ENCODE results near the gene XPO4.

GRCh38 chr13:20780317-20780716, 122.2 kb downstream of the XPO4 start:
- TF ChIP-seq POLR2AphosphoS5 (IDR thresholded peaks at IDR 0.05; ENCODE audit: low read length) (no peak), EP300 (IDR thresholded peaks at IDR 0.05; ENCODE audit: borderline replicate concordance in 1 of 2, control insufficient read depth in 1 of 2, low read depth in 2 of 2, low read length in 2 of 2) (no peak), JUND (IDR thresholded peaks at IDR 0.05; ENCODE audit: low read depth, low read length) (no peak), CTCF (IDR thresholded peaks at IDR 0.05 in 2 of 3, conservative IDR thresholded peaks at IDR 0.05 in 1 of 3; ENCODE audit: control insufficient read depth in 2 of 3, extremely low read depth in 1 of 3, insufficient read depth in 1 of 3, low read depth in 3 of 3, low read length in 3 of 3) (no peak), POLR2A (IDR thresholded peaks at IDR 0.05; ENCODE audit: low read depth, low read length) (no peak), IRF5 (IDR thresholded peaks at IDR 0.05; ENCODE audit: borderline replicate concordance) (no peak), SMC3 (IDR thresholded peaks at IDR 0.05; ENCODE audit: borderline replicate concordance, low read length) (no peak), CREB1 (IDR thresholded peaks at IDR 0.05; ENCODE audit: low read depth) (no peak), CHD2 (IDR thresholded peaks at IDR 0.05; ENCODE audit: borderline replicate concordance, low read depth, low read length) (no peak), DPF2 (IDR thresholded peaks at IDR 0.05) (no peak), CHD4 (IDR thresholded peaks at IDR 0.05) (no peak), TAF1 (IDR thresholded peaks at IDR 0.05; ENCODE audit: borderline replicate concordance, low read depth, low read length) (no peak), RCOR1 (conservative IDR thresholded peaks at IDR 0.05; ENCODE audit: low read depth, low read length) (no peak)
- TF ChIP-seq, protein P1, sequence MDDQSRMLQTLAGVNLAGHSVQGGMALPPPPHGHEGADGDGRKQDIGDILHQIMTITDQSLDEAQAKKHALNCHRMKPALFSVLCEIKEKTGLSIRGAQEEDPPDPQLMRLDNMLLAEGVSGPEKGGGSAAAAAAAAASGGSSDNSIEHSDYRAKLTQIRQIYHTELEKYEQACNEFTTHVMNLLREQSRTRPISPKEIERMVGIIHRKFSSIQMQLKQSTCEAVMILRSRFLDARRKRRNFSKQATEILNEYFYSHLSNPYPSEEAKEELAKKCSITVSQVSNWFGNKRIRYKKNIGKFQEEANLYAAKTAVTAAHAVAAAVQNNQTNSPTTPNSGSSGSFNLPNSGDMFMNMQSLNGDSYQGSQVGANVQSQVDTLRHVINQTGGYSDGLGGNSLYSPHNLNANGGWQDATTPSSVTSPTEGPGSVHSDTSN (IDR thresholded peaks at IDR 0.05; ENCODE audit: insufficient replicate concordance, low read depth, low read length), result no peak

All from GM12878 (cell line).